HepG2 (cell line): ENCODE data around the gene MAP3K14.

Experiments
- ATF4 ChIP-seq, 2 experiments: fragments of 450-650 bp in 1 of 2; sonication (generic) in 1 of 2; formaldehyde crosslinking; IDR thresholded peaks; 2 replicates each; pipeline versions ENCODE4 v1.5.0 to v1.8.0; 2020 to 2022; ENCODE audit warnings: mild to moderate bottlenecking in 1 of 2, missing genetic modification reagents in 1 of 2
- BHLHE40 ChIP-seq: IDR thresholded peaks from 2 replicates; pipeline ENCODE4 v1.6.1; 2011; ENCODE audit warnings: low read length, improper control_type of control experiment
- CBX2 ChIP-seq, 2 experiments: fragments of 200-600 bp in 1 of 2; sonication (generic); formaldehyde crosslinking in 1 of 2; IDR thresholded peaks; 2 replicates each; pipeline versions ENCODE4 v1.7.0 to v1.8.1; 2018 to 2022; ENCODE audit warnings: low read depth in 2 of 2, low read length in 1 of 2, mild to moderate bottlenecking in 1 of 2, missing genetic modification reagents in 1 of 2
- CTCF ChIP-seq: sonication (generic); formaldehyde crosslinking; IDR thresholded peaks from 2 replicates; pipeline ENCODE4 v1.5.0; 2020; ENCODE audit warnings: mild to moderate bottlenecking, missing genetic modification reagents, moderate library complexity
- EZH2 ChIP-seq: conservative IDR thresholded peaks from 2 replicates; pipeline ENCODE4 v1.6.1; 2012; ENCODE audit warnings: mild to moderate bottlenecking, low read depth, low read length, moderate library complexity
- MAZ ChIP-seq, 2 experiments: sonication (generic) in 1 of 2; formaldehyde crosslinking in 1 of 2; IDR thresholded peaks; 2 replicates each; pipeline versions ENCODE4 v1.5.0 to v1.6.1; 2012 to 2020; ENCODE audit warnings: low read depth in 2 of 2, mild to moderate bottlenecking in 2 of 2, borderline replicate concordance in 1 of 2, improper control_type of control experiment in 1 of 2, low read length in 1 of 2, missing genetic modification reagents in 1 of 2, moderate library complexity in 1 of 2
- MYC ChIP-seq: sonication (generic); formaldehyde crosslinking; IDR thresholded peaks from 2 replicates; pipeline ENCODE4 v1.9.0; 2021; ENCODE audit warnings: missing genetic modification reagents, borderline replicate concordance
- POLR2A ChIP-seq, 2 experiments: IDR thresholded peaks; 2 replicates each; pipeline ENCODE4 v1.6.1; 2011; ENCODE audit warnings: low read depth in 2 of 2, low read length in 2 of 2, mild to moderate bottlenecking in 1 of 2, moderate library complexity in 1 of 2; ENCODE audit not compliant: insufficient read depth in 1 of 2
- STAT6 ChIP-seq: sonication (generic); formaldehyde crosslinking; IDR thresholded peaks from 2 replicates; pipeline ENCODE4 v1.4.0; 2020; ENCODE audit warnings: missing genetic modification reagents, mild to moderate bottlenecking, borderline replicate concordance

DNA sequence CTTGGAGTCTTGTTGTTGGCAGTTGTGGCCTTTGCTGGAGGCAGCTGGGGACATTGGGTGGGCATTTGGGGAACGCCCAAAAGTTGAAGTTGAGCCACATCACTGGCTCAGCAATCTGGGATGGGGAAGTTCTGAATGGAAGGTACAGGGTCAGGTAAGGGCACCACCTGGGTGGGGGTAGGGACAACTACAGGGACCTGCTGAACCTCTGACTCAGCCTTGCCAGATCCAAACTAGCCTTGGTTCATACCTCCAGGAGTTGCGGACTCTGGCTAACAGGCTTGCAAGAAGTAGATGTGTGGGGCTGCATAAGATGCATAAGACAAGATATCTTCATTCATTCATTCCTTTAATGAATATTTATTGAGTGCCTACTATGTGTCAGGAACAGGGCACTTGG is 79.1 kb downstream of the MAP3K14 start:
- TF ChIP-seq MAZ (IDR thresholded peaks at IDR 0.05; ENCODE audit: borderline replicate concordance, low read depth, low read length), result no peak
- TF ChIP-seq MAZ (CRISPR knock-in tag; IDR thresholded peaks at IDR 0.05; ENCODE audit: low read depth), result no peak
- no peak for TF ChIP-seq EZH2
- TF ChIP-seq CTCF (CRISPR knock-in tag), result no peak
- TF ChIP-seq MYC (CRISPR knock-in tag), result no peak
- no peak for TF ChIP-seq BHLHE40
- no peak for TF ChIP-seq STAT6
- TF ChIP-seq ATF4 (CRISPR knock-in tag; IDR thresholded peaks at IDR 0.05), result no peak
- TF ChIP-seq POLR2A (IDR thresholded peaks at IDR 0.05; ENCODE audit: insufficient read depth in 1 of 2, low read depth in 2 of 2, low read length in 2 of 2), result no peak
- TF ChIP-seq CBX2 (IDR thresholded peaks at IDR 0.05; ENCODE audit: low read depth, low read length), result no peak
- no peak for TF ChIP-seq CBX2 (CRISPR knock-in tag; IDR thresholded peaks at IDR 0.05; ENCODE audit: low read depth)
